GM12801 (cell line): Measurements from ENCODE around the gene SNX13.

ENCODE experiments used
- CTCF ChIP-seq: IDR thresholded peaks from one replicate; pipeline ENCODE4 v1.5.1; 2011; ENCODE audit warnings: control low read depth; ENCODE audit not compliant: insufficient read length; ENCODE audit errors: extremely low read depth

The SNX13 gene

GRCh38 chr7:17962652-17963051 lies 22.4 kb upstream of the SNX13 start:
- TF ChIP-seq CTCF, result no peak

- TF ChIP-seq CTCF, result no peak
Measured at GRCh38 chr7:17957871-17958270, 17.6 kb upstream of the SNX13 start.

- TF ChIP-seq CTCF, result no peak
Measured at GRCh38 chr7:17952387-17952786, 12.1 kb upstream of the SNX13 start.

GRCh38 chr7:17951742-17952254 lies 11.5 kb upstream of the SNX13 start:
- TF ChIP-seq CTCF, result no peak

- no peak for TF ChIP-seq CTCF
Measured at GRCh38 chr7:17948526-17949238, 8.4 kb upstream of the SNX13 start.

GRCh38 chr7:17947620-17948019 lies 7.3 kb upstream of the SNX13 start:
- no peak for TF ChIP-seq CTCF

- TF ChIP-seq CTCF, result no peak
Measured at GRCh38 chr7:17946591-17946990, 6.3 kb upstream of the SNX13 start.
